HG03460 (cell line): ENCODE measurements around the gene IQSEC1.
"Not testable (repeated sequence)": the region's sequence is repeated elsewhere in the genome, so short reads cannot be mapped to it uniquely, and the experiment has no call there.

ENCODE experiments used
- ATAC-seq: cut with Tn5 transposase; IDR thresholded peaks from one replicate; pipeline ENCODE4 v1.9.1; 2021; ENCODE audit not compliant: unreplicated experiment

Gene IQSEC1

DNA sequence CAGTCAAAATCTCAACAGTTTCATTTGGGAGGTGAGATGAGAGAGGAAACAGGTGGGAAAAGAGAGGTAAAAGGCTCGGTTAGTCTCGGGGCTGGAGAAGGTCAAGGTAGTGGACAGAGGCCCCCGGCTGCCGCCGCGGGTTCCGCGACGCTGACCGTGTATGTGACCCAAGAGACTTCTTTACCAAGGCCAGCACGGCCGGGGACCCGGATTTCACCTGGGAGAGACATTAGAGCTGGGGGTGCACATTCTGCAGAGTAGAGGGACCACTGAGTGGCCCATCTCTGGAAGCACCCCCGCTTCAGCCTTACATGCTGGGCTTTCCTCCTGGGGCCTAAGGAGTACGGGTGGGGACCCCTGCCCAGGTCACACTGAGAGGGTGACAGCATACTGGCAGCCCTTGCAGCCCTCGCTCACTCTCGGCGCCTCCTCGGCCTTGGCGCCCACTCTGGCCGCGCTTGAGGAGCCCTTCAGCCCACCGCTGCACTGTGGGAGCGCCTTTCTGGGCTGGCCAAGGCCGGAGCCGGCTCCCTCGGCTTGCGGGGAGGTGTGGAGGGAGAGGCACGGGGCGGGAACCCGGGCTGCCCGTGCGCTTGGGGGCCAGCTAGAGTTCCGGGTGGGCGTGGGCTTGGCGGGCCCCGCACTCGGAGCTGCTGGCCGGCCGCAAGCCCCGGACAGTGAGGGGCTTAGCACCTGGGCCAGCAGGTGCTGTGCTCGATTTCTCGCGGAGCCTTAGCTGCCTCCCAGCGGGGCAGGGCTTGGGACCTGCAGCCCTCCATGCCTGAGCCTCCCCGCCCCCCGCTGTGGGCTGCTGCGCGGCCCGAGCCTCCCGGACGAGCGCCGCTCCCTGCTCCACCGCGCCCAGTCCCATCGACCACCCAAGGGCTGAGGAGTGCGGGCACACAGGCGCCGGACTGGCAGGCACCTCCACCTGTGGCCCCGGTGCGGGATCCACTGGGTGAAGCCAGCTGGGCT is 190.6 kb downstream of the IQSEC1 start:
- no peak for ATAC-seq

DNA sequence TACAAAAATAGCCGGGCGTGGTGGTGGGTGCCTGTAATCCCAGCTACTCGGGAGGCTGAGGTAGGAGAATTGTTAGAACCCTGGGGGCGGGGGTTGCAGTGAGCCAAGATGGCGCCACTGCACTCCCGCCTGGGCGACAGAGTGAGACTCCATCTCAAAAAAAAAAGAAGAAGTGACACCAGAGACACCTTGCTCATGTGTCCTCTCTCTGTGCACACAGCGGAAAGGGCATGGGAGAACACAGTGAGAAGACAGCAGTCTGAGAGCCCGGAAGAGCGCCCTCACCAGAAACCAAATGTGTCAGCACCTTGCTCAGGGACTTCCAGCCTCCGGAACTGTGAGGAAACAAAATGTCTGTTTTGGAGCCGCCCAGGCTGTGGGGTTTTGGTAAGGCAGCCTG is 191.4 kb downstream of the IQSEC1 start:
- peak; percentile 45 for ATAC-seq

DNA sequence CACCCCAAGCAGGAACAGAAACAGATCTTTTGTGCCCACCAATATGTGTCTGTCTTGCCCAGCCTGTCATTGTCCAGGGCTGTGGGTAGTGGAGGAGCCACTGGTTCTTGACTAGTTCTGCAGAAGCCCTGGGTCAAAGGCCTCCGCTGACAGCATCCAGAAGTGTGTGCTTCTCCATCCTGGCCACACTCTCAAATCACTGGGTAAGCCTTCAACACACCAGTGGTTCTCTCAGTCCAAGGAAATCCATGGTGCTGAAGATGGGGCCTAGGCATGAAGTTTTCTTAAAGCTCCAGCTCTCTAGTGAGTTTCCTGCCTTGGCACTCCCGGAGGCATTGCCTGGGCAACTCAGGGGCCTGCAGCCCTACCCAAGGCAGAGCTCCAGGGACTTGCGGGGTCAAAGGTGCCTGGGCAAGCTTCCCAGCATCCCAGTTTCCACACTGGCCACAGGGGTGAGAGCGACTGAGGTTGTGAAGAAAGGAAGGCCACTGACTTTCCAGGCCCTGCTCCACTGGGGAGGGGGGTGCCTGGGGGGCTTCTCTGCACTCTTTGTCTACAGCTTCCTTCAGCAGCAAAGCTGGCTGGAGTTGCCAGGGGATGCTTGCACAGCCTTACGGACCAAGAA is 193.9 kb downstream of the IQSEC1 start:
- ATAC-seq, result no peak

DNA sequence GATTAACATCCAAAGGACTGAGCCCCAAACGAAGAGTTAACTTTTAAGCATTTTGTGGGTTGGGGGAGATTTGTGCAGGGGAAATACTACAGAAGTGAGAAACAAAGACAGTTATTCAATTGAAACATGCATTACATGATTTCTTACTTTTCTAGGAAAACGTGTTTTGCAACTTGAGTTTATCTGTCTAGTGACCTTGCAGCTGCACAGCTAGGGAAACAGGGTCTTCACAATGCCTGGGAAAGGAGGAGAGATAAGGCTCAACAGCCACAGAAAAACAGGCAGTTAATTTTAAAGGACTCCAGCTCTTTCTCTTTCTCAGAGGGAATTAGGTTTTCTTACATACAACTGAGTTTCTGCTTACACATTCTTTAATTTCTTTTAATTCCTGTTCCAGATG is 194.5 kb downstream of the IQSEC1 start:
- not testable (repeated sequence) for ATAC-seq

DNA sequence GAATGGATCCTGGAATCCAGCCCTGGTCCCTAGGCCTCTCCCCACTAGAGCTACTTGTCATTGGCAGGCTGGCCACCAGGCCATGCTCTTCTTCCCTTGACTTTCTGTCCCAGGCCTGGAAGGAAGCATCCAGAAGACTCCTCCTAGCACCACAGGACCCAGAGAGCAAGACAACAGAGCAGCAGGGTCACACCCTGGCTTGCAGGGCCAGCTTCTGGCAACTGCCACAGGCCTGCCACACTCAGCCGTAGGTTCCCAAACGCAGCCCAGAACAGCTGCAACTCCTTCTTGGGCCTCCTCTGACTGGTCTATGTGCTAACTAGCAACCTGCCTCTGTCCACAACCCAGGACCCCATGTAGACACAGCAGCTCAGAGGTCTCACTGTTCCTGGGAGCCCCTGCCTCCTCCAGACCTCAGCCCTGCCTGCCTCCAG is 195.1 kb downstream of the IQSEC1 start:
- ATAC-seq, result no peak

DNA sequence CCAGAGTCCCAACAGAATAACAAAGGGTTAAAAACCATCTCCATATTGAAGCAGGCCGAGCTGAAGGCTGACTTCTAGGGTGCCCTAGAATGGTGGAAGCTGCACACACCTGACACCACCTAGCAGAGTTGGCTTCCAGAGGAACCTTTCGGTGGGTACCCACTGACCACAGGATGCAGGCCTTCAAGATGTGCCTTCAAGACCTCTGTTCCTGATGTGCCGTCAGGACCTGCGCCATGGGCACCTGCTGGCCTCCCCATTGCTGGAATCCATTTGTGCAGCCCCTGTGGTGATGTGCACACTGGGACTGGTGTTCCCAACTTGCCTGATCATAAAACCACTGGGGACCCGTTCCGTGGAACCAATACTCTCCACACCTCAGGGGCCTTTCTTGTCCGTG is 196.2 kb downstream of the IQSEC1 start:
- ATAC-seq, result no peak

DNA sequence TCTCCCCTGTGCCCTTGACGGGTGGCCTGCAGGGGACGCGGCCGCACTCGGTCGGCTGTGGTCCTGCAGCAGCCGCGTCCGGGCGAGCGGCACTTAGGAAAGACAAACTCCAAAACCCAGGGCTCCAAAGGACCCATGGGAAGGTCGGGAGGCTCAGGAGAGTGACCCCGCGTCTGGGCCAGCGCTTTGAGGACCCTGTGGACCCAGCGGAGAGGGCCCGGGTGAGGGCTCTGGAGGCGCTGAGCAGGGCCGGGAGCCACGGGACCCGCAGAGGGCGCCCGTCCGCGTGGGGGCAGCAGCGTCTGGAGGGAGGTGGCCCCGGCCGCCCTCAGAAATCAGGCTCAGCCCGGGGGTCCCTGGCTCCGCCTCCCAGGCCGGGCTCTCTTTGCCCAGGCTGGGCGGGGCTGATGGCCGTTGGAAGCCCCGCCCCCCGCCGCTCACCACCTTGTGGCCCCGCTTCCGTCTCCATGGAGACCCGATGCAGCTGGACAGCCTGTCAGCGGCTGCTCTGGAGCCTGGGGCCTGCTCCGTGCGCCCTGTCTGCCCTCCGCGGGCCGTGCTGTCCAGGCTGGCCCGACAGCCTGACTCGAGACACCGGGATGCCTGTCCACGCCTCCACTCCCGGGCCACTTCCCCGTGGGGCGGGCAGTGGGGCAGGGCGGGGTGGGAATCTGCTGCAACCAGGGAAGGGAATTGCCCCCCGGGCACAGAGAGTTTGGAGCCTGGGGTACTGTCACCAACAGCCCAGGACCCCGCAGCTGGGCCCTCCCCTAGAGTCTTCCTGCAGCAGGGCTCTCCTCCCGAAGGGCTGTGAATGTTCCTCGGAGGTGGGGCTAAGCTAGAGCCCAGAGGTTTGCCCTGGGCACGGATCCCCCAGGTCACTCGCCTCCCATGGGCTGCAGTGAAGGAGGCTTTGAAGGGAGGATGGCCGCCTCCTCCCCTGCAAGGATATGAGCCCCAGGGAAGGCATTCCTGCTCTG is 197.1 kb downstream of the IQSEC1 start:
- ATAC-seq, result no peak

DNA sequence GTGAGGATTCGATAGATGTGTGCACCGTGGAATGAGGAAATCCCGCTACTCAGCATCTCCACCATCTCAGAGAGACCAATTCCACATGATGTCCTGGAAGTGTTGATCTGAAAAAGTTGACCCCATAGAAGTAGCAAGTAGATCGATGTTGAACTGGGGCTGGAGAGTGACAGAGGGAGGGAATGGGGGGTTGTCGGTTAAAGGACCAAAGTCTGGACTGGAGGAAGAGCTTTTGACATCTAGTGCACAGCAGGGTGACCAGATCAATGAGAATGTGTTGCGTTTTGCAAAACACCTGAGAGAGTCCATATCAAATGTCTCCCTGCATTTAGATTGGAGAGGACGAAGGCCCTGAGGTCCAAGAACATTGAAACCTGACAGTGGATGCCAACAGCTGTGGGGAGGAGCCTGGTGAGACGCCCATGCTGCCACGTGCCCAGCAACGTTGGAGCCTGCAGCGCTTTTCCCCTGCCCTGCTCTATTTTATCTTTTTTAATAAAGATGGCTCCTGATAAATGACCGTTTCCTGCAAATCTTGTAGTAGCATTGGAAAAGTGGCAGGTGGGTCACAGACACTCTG is 201.7 kb downstream of the IQSEC1 start:
- ATAC-seq, result no peak

DNA sequence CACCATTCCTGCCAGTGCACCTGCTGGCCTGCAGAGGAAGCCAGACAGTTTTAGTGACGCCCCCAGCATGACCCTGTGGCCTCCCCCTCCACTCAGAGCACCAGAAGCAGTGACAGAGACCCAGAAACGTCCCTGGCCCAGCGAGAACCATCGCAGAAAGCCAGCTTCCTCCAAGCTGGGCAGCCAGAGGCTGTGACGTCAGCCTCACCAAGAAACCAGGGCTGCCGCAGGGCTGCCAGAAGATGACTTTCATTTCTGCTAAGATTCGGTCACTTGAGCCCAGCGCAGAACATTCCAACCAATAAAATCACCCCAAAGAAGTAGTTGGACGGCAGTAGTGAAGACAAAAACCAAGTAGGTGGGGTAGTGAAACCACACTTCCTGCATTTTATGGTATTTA is 202.3 kb downstream of the IQSEC1 start:
- ATAC-seq, result no peak

DNA sequence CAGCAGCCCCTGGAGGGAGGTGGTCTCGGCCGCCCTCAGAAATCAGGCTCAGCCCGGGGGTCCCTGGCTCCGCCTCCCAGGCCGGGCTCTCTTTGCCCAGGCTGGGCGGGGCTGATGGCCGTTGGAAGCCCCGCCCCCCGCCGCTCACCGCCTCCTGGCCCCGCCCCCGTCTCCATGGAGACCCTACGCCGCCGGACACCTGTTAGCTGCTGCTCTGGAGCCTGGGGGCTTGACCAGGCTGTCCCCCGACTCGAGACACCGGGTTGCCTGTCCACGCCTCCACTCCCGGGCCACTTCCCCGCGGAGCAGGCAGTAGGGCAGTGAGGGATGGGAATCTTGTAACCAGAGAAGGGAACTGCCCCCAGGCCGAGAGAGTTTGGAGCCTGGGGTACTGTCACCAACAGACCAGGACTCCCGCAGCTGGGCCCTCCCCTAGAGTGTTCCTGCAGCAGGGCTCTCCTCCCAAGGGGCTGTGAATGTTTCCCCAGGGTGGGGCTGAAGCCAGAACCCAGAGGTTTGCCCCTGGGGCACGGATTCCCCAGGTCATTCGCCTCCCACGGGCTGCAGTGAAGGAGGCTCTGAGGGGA is 204.1 kb downstream of the IQSEC1 start:
- ATAC-seq, result no peak

DNA sequence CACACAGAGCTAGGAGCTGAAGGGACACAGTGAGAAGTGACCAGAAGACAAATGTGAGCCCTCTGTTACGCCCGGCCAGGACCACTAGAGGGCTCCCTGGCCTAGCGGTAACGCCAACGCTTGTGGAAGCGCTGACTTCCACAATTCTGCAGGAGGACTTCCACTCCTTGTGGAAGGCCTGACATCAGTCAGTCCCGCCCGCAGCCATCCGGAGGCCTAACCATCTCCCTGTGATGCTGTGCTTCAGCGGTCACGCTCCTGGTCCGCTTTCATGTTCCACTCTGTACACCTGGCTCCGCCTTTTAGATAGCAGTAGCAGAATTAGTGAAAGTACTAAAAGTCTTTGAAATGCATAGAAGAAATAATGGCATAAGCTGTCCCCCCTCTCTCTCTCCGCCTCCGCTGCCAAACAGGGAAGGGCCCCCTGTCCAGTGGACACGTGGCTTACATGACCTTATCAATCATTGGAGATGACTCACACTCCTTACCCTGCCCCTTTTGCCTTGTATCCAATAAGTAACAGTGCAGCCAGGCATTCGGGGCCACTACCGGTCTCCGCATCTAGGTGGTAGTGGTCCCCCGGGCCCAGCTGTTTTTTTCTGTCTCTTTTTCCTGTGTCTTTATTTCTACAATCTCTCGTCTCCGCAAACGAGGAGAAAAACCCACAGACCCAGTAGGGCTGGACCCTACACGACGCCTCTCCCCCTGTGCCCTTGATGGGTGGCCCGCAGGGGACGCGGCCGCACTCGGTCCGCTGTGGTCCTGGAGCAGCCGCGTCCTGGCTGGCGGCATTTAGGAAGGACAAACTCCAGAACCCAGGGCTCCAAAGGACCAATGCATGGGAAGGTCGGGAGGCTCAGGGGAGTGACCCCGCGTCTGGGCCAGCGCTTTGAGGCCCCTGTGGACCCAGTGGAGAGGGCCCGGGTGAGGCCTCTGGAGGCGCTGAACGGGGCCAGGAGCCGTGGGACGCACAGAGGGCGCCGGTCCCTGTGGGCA is 204.9 kb downstream of the IQSEC1 start:
- no peak for ATAC-seq

DNA sequence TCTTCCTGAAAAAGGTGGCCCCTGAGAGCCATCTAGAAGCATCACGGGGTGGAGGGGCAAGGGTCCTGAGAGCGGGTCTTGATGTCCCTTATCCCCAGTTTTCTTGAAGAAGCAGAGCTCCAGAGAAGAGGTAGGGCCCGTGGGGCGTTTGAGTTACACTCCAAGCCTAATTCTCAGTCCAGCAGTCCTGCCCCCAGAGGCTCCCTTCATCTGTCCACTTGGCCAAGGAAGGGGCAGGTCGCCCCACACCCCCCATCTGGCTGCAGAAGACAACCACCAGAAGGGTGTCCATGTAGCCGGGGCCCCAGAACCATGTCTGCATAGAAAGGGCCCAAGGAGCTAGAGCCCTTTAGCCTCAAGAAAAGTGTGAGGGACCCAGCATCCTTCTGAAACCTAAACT is 206.4 kb downstream of the IQSEC1 start:
- no peak for ATAC-seq

DNA sequence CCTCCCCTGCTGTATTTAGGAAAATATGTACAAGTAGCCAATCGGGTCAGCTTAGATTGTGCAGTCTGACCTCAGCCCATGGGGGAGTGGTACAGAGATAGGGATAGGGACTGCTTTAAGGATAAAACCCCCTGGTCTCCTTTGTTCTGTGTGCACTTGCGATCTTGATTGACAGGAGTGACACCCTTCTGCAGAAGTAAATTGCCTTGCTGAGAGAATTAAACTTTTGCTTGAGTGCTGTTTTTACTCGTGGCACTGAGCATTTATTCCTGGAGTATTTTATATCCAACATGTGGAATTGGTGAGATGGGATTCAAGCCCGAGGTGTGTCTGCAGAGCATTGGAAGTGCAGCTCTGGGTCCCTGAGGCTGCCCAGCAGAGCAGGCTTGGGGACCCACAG is 208.0 kb downstream of the IQSEC1 start:
- ATAC-seq, result no peak

DNA sequence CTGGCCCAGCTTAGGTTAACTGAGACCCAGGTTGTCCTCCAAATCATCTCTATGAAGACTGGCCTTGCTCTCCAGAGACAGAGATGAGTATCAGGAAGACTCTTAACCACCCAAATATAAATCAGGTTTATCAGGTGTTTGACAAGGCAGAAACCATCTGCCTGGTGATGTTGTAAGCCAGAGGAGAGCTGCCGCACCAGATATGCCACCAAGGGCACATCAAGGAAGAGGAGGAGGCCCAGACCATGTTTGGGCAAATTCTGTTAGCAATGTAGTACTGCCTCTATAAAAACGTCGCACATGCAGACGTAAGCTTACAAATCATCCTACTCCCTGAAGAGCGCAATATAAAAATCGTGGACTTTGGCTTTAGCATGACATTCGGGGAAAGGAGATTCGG is 210.8 kb downstream of the IQSEC1 start:
- ATAC-seq, result no peak

DNA sequence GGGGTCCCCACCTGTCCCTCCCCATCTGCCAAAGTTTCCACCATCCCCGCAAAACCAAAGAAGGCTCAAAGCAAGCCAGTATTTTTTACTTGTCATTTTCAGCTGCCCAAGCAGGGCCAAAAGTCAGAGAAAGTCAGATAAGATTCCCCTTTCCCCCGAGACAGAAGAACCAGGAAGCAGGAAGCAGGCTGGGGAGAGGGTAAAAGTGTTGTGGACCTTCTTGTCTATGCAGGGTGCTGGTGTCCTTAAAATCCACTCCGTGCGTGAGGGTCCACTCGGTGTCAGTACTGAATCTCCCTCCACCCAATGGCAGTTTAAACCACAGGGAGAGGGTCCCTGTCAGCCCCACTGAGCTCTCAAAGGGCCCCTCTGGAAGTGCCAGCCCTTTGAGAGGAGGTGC is 211.6 kb downstream of the IQSEC1 start:
- no peak for ATAC-seq

DNA sequence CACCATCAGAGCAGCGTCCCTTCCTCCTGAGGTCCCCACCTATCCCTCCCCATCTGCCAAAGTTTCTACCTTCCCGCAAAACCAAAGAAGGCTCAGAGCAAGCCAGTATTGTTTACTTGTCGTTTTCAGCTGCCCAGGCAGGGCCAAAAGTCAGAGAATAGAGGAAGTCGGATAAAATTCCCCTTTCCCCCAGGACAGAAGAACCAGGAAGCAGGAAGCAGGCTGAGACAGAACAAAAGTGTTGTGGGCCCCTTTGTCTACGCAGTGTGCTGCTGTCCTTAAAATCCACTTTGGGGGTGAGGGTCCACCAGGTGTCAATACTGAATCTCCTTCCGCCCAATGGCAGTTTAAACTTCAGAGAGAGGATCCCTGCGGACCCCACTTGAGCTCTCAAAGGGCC is 213.4 kb downstream of the IQSEC1 start:
- no peak for ATAC-seq

DNA sequence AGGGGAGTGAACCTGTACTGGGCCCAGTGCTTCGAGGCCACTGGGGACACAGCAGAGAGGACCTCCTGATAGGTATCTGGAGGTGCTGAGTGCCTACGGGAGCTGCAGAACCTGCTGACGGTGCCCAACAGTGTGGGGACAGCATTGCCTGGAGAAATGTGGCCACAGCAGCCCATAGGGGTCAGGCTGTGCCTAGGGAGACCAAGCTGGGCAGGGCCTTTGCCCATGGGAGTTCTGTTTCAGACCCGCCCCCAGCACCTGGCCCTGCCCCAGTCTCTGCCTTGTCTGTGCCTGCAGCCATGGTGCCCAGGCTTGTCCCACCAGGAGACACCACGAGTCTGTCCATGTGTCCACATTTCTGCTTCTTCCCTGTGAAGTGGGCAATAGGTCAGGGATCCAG is 216.6 kb downstream of the IQSEC1 start:
- ATAC-seq, result no peak

DNA sequence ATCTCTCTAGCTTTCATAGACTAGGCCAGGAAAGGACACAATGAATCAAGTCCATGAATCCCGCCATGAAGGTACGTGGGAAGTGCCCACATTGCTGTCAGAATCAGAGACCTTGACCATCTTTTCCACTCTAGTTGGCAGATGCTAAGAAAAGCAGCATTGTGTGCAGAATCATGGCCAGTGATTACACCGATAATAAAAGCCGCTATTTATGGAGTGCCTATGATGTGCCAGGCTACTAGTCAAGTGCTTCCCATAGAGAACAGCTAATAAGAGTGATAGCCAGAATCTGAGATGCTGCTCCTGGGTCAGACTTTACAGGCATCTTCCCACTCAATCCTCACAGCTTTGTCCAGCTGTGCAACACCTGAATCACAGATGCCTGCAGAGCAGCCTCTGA is 218.7 kb downstream of the IQSEC1 start:
- ATAC-seq, result no peak

DNA sequence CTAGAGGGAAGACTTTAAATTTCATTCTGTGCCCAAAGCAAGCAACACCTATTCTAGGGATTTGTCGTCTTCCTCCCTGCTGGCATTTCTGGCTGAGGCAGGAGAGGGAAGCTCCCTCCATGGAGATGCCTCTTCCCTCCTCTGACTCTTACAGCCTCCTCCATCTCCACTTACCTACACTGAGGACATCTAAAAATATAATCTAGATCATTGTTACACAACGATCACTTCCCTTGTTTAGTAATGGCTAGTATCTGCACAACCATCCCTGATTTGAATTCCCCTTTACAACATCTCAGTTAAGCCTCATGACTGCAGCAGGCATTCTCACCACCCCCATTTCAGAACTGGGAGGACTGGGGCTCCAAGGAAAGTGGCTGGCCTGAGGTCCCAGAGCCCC is 219.4 kb downstream of the IQSEC1 start:
- ATAC-seq, result not testable (repeated sequence)
